H54 (cell line): ENCODE data around the gene PIGL.
A peak's percentile ranks its signal among the peaks of the same experiment; 100 is the strongest.
"Not testable (repeated sequence)": the region's sequence is repeated elsewhere in the genome, so short reads cannot be mapped to it uniquely, and the experiment has no call there.

ENCODE experiments used
- DNase-seq: peaks from one replicate; pipeline ENCODE4 v3.0.0; 2011; ENCODE audit warnings: low spot score, mixed read lengths; ENCODE audit not compliant: insufficient read length
- FAIRE-seq: peaks from 3 replicates; lab custom pipeline; 2011; peaks lifted over from hg19 to GRCh38; lab: Jason Lieb, UNC
- POLR2A ChIP-seq: IDR thresholded peaks from 2 replicates; pipeline ENCODE4 v1.6.1; 2011; ENCODE audit warnings: low read depth, mild to moderate bottlenecking, low read length

PIGL gene

GRCh38 chr17:16217002-16217635, at the start of gene PIGL:
Gene PIGL, plus strand, starts transcription at chr17:16217210. Its CDS starts 17 bp downstream, at chr17:16217227.
- FAIRE-seq (peak; percentile 75), DNase-seq (peak; percentile 68)
- peak; percentile 94 for TF ChIP-seq POLR2A

- DNase-seq (no peak), FAIRE-seq (no peak)
- TF ChIP-seq POLR2A = no peak
Measured at GRCh38 chr17:16171613-16172012, 45.4 kb upstream of the PIGL start.

GRCh38 chr17:16178836-16179235, 38.2 kb upstream of the PIGL start:
- DNase-seq (no peak), FAIRE-seq (no peak)
- TF ChIP-seq POLR2A = no peak

- FAIRE-seq (no peak), DNase-seq (no peak)
- TF ChIP-seq POLR2A = no peak
Measured at GRCh38 chr17:16181581-16181980, 35.4 kb upstream of the PIGL start.

- no peak for DNase-seq
- FAIRE-seq = no peak
- no peak for TF ChIP-seq POLR2A
Measured at GRCh38 chr17:16187642-16188041, 29.4 kb upstream of the PIGL start.

GRCh38 chr17:16189791-16190348, 27.1 kb upstream of the PIGL start:
- no peak for FAIRE-seq
- no peak for TF ChIP-seq POLR2A
- DNase-seq = no peak

- FAIRE-seq (no peak), DNase-seq (no peak)
- no peak for TF ChIP-seq POLR2A
Measured at GRCh38 chr17:16190703-16191360, 26.2 kb upstream of the PIGL start.

- TF ChIP-seq POLR2A = no peak
- DNase-seq = no peak
- FAIRE-seq = no peak
Measured at GRCh38 chr17:16191604-16192003, 25.4 kb upstream of the PIGL start.

- FAIRE-seq, DNase-seq: not testable (repeated sequence)
Measured at GRCh38 chr17:16194307-16194835, 22.6 kb upstream of the PIGL start.

- no peak for FAIRE-seq
- DNase-seq = no peak
- no peak for TF ChIP-seq POLR2A
Measured at GRCh38 chr17:16197276-16197675, 19.7 kb upstream of the PIGL start.

GRCh38 chr17:16199093-16199492, 17.9 kb upstream of the PIGL start:
- no peak for FAIRE-seq
- TF ChIP-seq POLR2A = no peak
- DNase-seq = no peak

GRCh38 chr17:16201693-16202131, 15.3 kb upstream of the PIGL start:
- DNase-seq, FAIRE-seq: not testable (repeated sequence)

GRCh38 chr17:16202554-16203500, 14.2 kb upstream of the PIGL start:
- DNase-seq = not testable (repeated sequence)
- FAIRE-seq = peak; percentile 60

- FAIRE-seq, DNase-seq: not testable (repeated sequence)
Measured at GRCh38 chr17:16204763-16205162, 12.2 kb upstream of the PIGL start.
